ENCODE data around the gene GPAM. TPM values are rescaled to one million over a fixed set of nuclear protein-coding genes. Genes with fewer than 3 reads are reported as not detected.

Gene GPAM
- total RNA-seq, 4 donors from 2014 or later = 1.00 to 6.6 (median 5.8) TPM

DNA sequence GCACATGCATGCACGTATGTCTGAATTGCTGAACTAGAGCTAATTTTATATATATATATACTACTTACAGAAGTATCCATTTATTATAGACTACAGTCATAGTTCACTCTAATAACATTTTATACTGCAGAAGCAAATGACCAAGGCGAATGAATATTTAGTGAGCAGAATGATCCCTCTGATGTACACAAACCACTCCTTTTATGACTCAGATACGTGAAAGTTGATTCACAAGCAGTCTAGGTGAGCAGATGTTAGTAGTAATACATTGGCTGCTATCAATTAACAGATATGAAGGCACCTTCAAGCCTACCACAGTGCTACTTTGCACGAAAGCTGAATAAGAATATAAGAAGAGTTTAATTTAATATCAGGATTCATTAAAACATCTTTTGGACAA is 10.4 kb downstream of the GPAM start:
- Histone ChIP-seq H3K4me3 (no peak overlapping the region), H3K27ac (no peak overlapping the region), H3K36me3 (peaks cover 0 to 21% (median 10%) of the 10 kb centered on the region in 4 donors), H3K9me3 (no peaks in the 10 kb centered on the region), H3K27me3 (no peaks in the 10 kb centered on the region), H3K4me1 (peaks cover 0 to 17% (median 0%) of the 10 kb centered on the region in 4 donors)
- no peak for TF ChIP-seq POLR2AphosphoS5 (IDR thresholded peaks at IDR 0.05)
- no peak for TF ChIP-seq POLR2A (IDR thresholded peaks at IDR 0.05)
- TF ChIP-seq EP300 (IDR thresholded peaks at IDR 0.05; ENCODE audit: low read depth) = no peak
- TF ChIP-seq, protein P1, sequence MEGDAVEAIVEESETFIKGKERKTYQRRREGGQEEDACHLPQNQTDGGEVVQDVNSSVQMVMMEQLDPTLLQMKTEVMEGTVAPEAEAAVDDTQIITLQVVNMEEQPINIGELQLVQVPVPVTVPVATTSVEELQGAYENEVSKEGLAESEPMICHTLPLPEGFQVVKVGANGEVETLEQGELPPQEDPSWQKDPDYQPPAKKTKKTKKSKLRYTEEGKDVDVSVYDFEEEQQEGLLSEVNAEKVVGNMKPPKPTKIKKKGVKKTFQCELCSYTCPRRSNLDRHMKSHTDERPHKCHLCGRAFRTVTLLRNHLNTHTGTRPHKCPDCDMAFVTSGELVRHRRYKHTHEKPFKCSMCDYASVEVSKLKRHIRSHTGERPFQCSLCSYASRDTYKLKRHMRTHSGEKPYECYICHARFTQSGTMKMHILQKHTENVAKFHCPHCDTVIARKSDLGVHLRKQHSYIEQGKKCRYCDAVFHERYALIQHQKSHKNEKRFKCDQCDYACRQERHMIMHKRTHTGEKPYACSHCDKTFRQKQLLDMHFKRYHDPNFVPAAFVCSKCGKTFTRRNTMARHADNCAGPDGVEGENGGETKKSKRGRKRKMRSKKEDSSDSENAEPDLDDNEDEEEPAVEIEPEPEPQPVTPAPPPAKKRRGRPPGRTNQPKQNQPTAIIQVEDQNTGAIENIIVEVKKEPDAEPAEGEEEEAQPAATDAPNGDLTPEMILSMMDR (IDR thresholded peaks at IDR 0.05) = no peak
- DNase-seq = no peak
- WGBS, 2 donors (ENCODE audit: low coverage in 1 of 2) = 66 to 70% methylated on average over 4 of the region's 4 CpGs
- in situ Hi-C loops (cut with MboI; ENCODE audit: low pct_ligation_motif_present in 1 of 4, low pct_unique_long_range_greater_than_20kb in 1 of 4, low sequenced_read_pairs in 3 of 4) (loop anchor here in 1 of 4 donors (10.0 kb wide), 1 partner anchor 142 kb away; no protein-coding TSS in a partner anchor), intact Hi-C loops (cut with DNase I; ENCODE audit: low total_unique reads) (no loop called here)

DNA sequence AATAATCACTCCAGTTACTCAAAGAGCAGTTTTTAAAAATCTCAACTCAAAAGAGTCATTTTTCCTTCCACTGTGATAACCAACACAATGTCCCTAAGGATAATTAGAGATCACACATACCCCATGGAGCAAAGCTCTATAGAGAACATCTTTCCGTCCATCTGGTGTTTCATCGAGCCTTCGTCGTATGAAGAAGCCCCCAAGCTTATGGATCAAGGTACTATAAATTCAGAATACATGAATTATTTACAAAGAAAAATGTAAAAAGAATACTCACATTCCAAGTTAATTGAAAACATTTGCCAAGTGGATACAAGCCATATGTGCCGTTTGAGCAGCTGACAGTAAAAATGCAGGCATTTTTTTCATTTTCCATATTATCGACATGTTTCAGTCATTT is 14.8 kb downstream of the GPAM start:
- WGBS, 2 donors (ENCODE audit: low coverage in 1 of 2) = 91 to 93% methylated on average over 6 of the region's 6 CpGs
- TF ChIP-seq POLR2A (IDR thresholded peaks at IDR 0.05) (no peak), POLR2AphosphoS5 (IDR thresholded peaks at IDR 0.05) (no peak), EP300 (IDR thresholded peaks at IDR 0.05; ENCODE audit: low read depth) (no peak)
- TF ChIP-seq, protein P1 (IDR thresholded peaks at IDR 0.05) = no peak
- H3K9me3 ChIP-seq = no peaks in the 10 kb centered on the region
- intact Hi-C loops (cut with DNase I; ENCODE audit: low total_unique reads) = no loop called here
- in situ Hi-C loops (cut with MboI; ENCODE audit: low pct_ligation_motif_present in 1 of 4, low pct_unique_long_range_greater_than_20kb in 1 of 4, low sequenced_read_pairs in 3 of 4) = no loop called here
- H3K36me3 ChIP-seq = peaks cover 0 to 44% (median 8%) of the 10 kb centered on the region in 4 donors
- H3K27ac ChIP-seq = no peak overlapping the region
- DNase-seq = no peak
- no peaks in the 10 kb centered on the region for H3K27me3 ChIP-seq
- peaks cover 0 to 8% (median 0%) of the 10 kb centered on the region in 4 donors for H3K4me1 ChIP-seq
- no peak overlapping the region for H3K4me3 ChIP-seq

DNA sequence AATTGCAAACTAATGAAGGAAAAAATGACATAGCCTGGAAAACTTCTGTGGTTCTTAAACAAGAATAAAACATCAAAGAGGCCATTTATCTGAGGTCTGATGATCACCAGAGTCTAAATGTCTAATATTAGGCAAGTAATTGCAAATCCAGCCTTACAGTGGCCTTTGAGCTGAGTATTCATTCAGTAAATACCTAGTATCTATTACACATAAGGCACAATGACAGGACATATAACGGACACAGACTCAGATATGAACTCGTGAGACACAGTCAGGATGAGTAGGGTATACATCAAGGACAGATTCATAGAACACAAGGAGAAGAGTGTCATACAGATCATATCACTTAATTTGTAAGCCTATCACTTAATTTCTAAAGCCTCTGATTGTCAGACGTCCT is 16.8 kb downstream of the GPAM start:
- intact Hi-C loops (cut with DNase I; ENCODE audit: low total_unique reads) (no loop called here), in situ Hi-C loops (cut with MboI; ENCODE audit: low pct_ligation_motif_present in 1 of 4, low pct_unique_long_range_greater_than_20kb in 1 of 4, low sequenced_read_pairs in 3 of 4) (no loop called here)
- Histone ChIP-seq H3K4me3 (no peak overlapping the region), H3K4me1 (no peaks in the 10 kb centered on the region), H3K36me3 (peaks cover 0 to 44% (median 5%) of the 10 kb centered on the region in 4 donors), H3K27ac (no peak overlapping the region), H3K9me3 (no peaks in the 10 kb centered on the region), H3K27me3 (no peaks in the 10 kb centered on the region)
- TF ChIP-seq EP300 (IDR thresholded peaks at IDR 0.05; ENCODE audit: low read depth) (no peak), POLR2A (IDR thresholded peaks at IDR 0.05) (no peak), POLR2AphosphoS5 (IDR thresholded peaks at IDR 0.05) (no peak)
- TF ChIP-seq, protein P1 (IDR thresholded peaks at IDR 0.05) = no peak
- DNase-seq = no peak
- 87 to 95% methylated on average over 3 of the region's 3 CpGs for WGBS, 2 donors (ENCODE audit: low coverage in 1 of 2)

DNA sequence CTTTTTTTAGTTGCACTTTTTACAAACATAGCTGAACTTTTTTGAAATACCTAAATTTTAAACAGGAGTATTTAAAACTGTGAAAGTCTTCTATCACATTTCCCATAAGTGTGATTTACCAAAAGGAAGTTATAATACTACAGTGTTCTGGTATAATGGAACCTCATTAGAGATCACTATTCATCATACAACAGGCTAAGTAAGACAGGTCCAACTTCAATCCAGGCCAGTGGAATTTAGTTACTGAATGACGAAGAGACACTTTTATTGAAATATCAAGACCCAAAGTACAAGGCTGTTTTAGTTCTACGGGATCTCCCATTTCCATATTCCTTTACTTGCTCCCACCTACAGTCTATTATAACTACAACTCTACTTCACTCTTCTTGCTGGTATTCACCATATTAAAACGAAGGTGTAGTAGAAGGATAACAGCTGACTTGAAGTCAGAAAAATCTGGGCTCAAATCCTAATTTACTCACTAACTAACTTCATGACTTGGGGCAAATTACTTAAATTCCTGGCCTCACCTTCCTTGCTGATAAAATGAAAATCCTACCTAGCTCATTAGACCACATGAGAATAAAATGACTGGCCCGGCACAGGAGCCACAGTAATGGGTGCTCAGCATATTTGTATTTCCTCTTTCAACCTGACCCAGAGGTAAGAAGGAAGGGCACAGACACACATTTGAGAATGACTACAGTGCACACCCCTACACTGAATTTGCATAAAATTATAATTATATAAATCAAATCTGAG is 21.6 kb downstream of the GPAM start:
- DNase-seq = no peak
- TF ChIP-seq POLR2A (IDR thresholded peaks at IDR 0.05) = no peak
- no peak for TF ChIP-seq EP300 (IDR thresholded peaks at IDR 0.05; ENCODE audit: low read depth)
- no peak for TF ChIP-seq POLR2AphosphoS5 (IDR thresholded peaks at IDR 0.05)
- TF ChIP-seq, protein P1 (IDR thresholded peaks at IDR 0.05) = no peak
- Histone ChIP-seq H3K27ac (no peak overlapping the region), H3K9me3 (no peaks in the 10 kb centered on the region), H3K27me3 (no peaks in the 10 kb centered on the region), H3K4me3 (no peak overlapping the region), H3K4me1 (no peaks in the 10 kb centered on the region), H3K36me3 (peaks cover 0 to 43% (median 18%) of the 10 kb centered on the region in 4 donors)
- in situ Hi-C loops (cut with MboI; ENCODE audit: low pct_ligation_motif_present in 1 of 4, low pct_unique_long_range_greater_than_20kb in 1 of 4, low sequenced_read_pairs in 3 of 4) (no loop called here), intact Hi-C loops (cut with DNase I; ENCODE audit: low total_unique reads) (no loop called here)
- WGBS, 2 donors (ENCODE audit: low coverage in 1 of 2) = 70 to 81% methylated on average over 4 of the region's 4 CpGs

Measured in transverse colon (tissue), 4 donors.